ENCODE data around the gene SMCO4.
"Not testable (repeated sequence)": the region's sequence is repeated elsewhere in the genome, so short reads cannot be mapped to it uniquely, and the experiment has no call there.

Gene SMCO4

GRCh38 chr11:93537767-93538261, 5.4 kb downstream of the SMCO4 start:
- H3K79me2 ChIP-seq (ENCODE audit: insufficient read depth, low read length): peaks cover 77% of the 10 kb centered on the region
- no peaks in the 10 kb centered on the region for H3K9me2 ChIP-seq (replicated peaks; ENCODE audit: low read depth, low read length)
- H3K4me2 ChIP-seq (ENCODE audit: low read depth, low read length, poor library complexity, severe bottlenecking): no peak overlapping the region

GRCh38 chr11:93537049-93537448, 6.1 kb downstream of the SMCO4 start:
- Histone ChIP-seq H3K36me3 (ENCODE audit: insufficient read depth, low read length) (no peaks in the 10 kb centered on the region), H2AFZ (ENCODE audit: low read length) (no peak overlapping the region), H3F3A (ENCODE audit: low read depth) (no peaks in the 10 kb centered on the region), H3K9me3 (ENCODE audit: insufficient read depth, low read depth, low read length) (no peaks in the 10 kb centered on the region), H3K27me3 (ENCODE audit: insufficient read depth, low read length, poor library complexity, severe bottlenecking) (no peaks in the 10 kb centered on the region), H3K79me2 (ENCODE audit: insufficient read depth, low read length) (peaks cover 69% of the 10 kb centered on the region), H3K4me3 (ENCODE audit: low read length, poor library complexity, severe bottlenecking) (no peak overlapping the region), H3K4me1 (ENCODE audit: insufficient read depth, low read length, poor library complexity, severe bottlenecking) (peaks cover 42% of the 10 kb centered on the region), H4K20me1 (ENCODE audit: insufficient read depth, low read length, poor library complexity, severe bottlenecking) (no peaks in the 10 kb centered on the region), H3K9me2 (replicated peaks; ENCODE audit: low read depth, low read length) (no peaks in the 10 kb centered on the region), H3K4me2 (ENCODE audit: low read depth, low read length, poor library complexity, severe bottlenecking) (no peak overlapping the region), H3K9ac (ENCODE audit: low read depth, low read length, poor library complexity, severe bottlenecking) (no peak overlapping the region)
- TF ChIP-seq CTCF (conservative IDR thresholded peaks at IDR 0.05; ENCODE audit: low read length): no peak
- no peak for TF ChIP-seq EZH2phosphoT487 (IDR thresholded peaks at IDR 0.05; ENCODE audit: borderline replicate concordance)

More at GRCh38 chr11:93537767-93538261, 5.4 kb downstream of the SMCO4 start:
- Histone ChIP-seq H3K9ac (ENCODE audit: low read depth, low read length, poor library complexity, severe bottlenecking) (no peak overlapping the region), H3K27me3 (ENCODE audit: insufficient read depth, low read length, poor library complexity, severe bottlenecking) (no peaks in the 10 kb centered on the region), H3K4me1 (ENCODE audit: insufficient read depth, low read length, poor library complexity, severe bottlenecking) (peaks cover 42% of the 10 kb centered on the region), H3K36me3 (ENCODE audit: insufficient read depth, low read length) (no peaks in the 10 kb centered on the region), H3K4me3 (ENCODE audit: low read length, poor library complexity, severe bottlenecking) (no peak overlapping the region), H2AFZ (ENCODE audit: low read length) (no peak overlapping the region), H3K9me3 (ENCODE audit: insufficient read depth, low read depth, low read length) (no peaks in the 10 kb centered on the region), H3F3A (ENCODE audit: low read depth) (no peaks in the 10 kb centered on the region), H4K20me1 (ENCODE audit: insufficient read depth, low read length, poor library complexity, severe bottlenecking) (no peaks in the 10 kb centered on the region)
- TF ChIP-seq CTCF (conservative IDR thresholded peaks at IDR 0.05; ENCODE audit: low read length) (no peak), EZH2phosphoT487 (IDR thresholded peaks at IDR 0.05; ENCODE audit: borderline replicate concordance) (no peak)

- TF ChIP-seq EZH2phosphoT487 (IDR thresholded peaks at IDR 0.05; ENCODE audit: borderline replicate concordance) (no peak), CTCF (conservative IDR thresholded peaks at IDR 0.05; ENCODE audit: low read length) (peak; percentile 37)
- no peaks in the 10 kb centered on the region for H3F3A ChIP-seq (ENCODE audit: low read depth)
- H3K9me2 ChIP-seq (replicated peaks; ENCODE audit: low read depth, low read length): no peaks in the 10 kb centered on the region
- H3K4me1 ChIP-seq (ENCODE audit: insufficient read depth, low read length, poor library complexity, severe bottlenecking): peaks cover 37% of the 10 kb centered on the region
- peak overlapping the region; percentile 60 for H3K4me2 ChIP-seq (ENCODE audit: low read depth, low read length, poor library complexity, severe bottlenecking)
- peaks cover 61% of the 10 kb centered on the region for H3K79me2 ChIP-seq (ENCODE audit: insufficient read depth, low read length)
- no peaks in the 10 kb centered on the region for H4K20me1 ChIP-seq (ENCODE audit: insufficient read depth, low read length, poor library complexity, severe bottlenecking)
- no peak overlapping the region for H3K4me3 ChIP-seq (ENCODE audit: low read length, poor library complexity, severe bottlenecking)
- no peaks in the 10 kb centered on the region for H3K27me3 ChIP-seq (ENCODE audit: insufficient read depth, low read length, poor library complexity, severe bottlenecking)
- no peak overlapping the region for H2AFZ ChIP-seq (ENCODE audit: low read length)
- no peak overlapping the region for H3K9ac ChIP-seq (ENCODE audit: low read depth, low read length, poor library complexity, severe bottlenecking)
- no peaks in the 10 kb centered on the region for H3K36me3 ChIP-seq (ENCODE audit: insufficient read depth, low read length)
- no peaks in the 10 kb centered on the region for H3K9me3 ChIP-seq (ENCODE audit: insufficient read depth, low read depth, low read length)
Observed at GRCh38 chr11:93536101-93536861, 6.9 kb downstream of the SMCO4 start.

- not testable (repeated sequence) for H4K20me1 ChIP-seq (ENCODE audit: insufficient read depth, low read length, poor library complexity, severe bottlenecking); H3K36me3 ChIP-seq (ENCODE audit: insufficient read depth, low read length); H3K9me3 ChIP-seq (ENCODE audit: insufficient read depth, low read depth, low read length); H3K9me2 ChIP-seq (replicated peaks; ENCODE audit: low read depth, low read length); H3F3A ChIP-seq (ENCODE audit: low read depth); H3K27me3 ChIP-seq (ENCODE audit: insufficient read depth, low read length, poor library complexity, severe bottlenecking); H2AFZ ChIP-seq (ENCODE audit: low read length)
- Histone ChIP-seq H3K4me2 (ENCODE audit: low read depth, low read length, poor library complexity, severe bottlenecking) (peak overlapping the region; percentile 60), H3K79me2 (ENCODE audit: insufficient read depth, low read length) (peaks cover 61% of the 10 kb centered on the region), H3K9ac (ENCODE audit: low read depth, low read length, poor library complexity, severe bottlenecking) (peak overlapping the region; percentile 2), H3K4me1 (ENCODE audit: insufficient read depth, low read length, poor library complexity, severe bottlenecking) (peaks cover 44% of the 10 kb centered on the region), H3K4me3 (ENCODE audit: low read length, poor library complexity, severe bottlenecking) (peak overlapping the region; percentile 44)
Observed at GRCh38 chr11:93535578-93535977, 7.6 kb downstream of the SMCO4 start.

Data from Loucy (cell line).